RWPE1 (cell line): Measurements from ENCODE around the gene FAAP20.

ENCODE experiments used
- CTCF ChIA-PET: fragments of 350-600 bp; sonication (Branson Sonifier 250); formaldehyde crosslinking; extraction: SDS; loops from one replicate; lab custom pipeline; 2021; lab: Yijun Ruan, JAX
- POLR2A ChIA-PET: fragments of 400-600 bp; formaldehyde crosslinking; extraction: SDS; loops from one replicate; lab custom pipeline; 2020; ENCODE audit warnings: antibody characterized with exemption; ENCODE audit not compliant: low non-redundant PET; lab: Yijun Ruan, JAX
- DNase-seq: peaks from one replicate; pipeline ENCODE4 v3.0.0; 2012; ENCODE audit warnings: low spot score
- H3K27ac ChIP-seq: fragments of 450-650 bp; 2 replicates; pipeline ENCODE4 v1.5.1; 2017
- CTCF ChIP-seq: fragments of 450-650 bp; conservative IDR thresholded peaks from 2 replicates; pipeline ENCODE4 v1.5.1; 2017; ENCODE audit warnings: low read depth, mild to moderate bottlenecking

FAAP20 gene

DNA sequence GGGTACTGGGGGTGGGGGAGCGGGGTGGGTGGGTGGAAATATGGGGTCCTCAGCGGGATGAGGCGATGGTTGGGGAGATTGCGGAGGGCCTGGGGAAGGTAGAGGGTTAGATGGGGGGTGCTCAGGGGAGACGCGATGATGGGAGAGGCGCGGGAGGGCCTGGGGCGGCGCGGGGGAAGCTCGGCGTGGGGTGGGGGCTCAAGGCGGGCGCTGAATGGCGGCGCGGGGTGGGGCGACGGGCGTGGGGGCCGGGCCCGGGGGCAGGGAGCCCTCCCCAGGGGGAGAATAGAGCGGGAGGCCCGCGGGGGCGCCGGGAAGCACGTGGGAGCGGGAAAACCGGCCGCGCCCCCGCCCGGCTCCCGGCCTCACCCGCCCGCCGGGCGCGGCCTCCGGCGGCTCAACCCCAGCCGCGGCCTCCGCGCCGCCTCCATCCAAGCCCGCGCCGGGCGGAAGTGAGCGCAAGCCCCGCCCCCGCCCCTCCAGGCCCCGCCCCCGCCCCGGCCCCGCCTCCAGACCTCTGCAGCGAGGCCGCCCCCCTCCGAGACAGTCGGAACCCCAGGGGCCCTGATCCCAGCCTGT, at the start of gene FAAP20:
Gene FAAP20 (minus strand): TSS at position 454 of the 579 bp plus-strand sequence. CDS start 23 bp downstream, at position 431.
- CTCF ChIA-PET = interaction anchor here (0.6 to 4.1 kb wide), 22 partner anchors 9 to 341 kb away, joined by 3 to 86 read pairs (median 4); partner anchors contain the start of genes MORN1, PRKCZ and RER1
- DNase-seq = peak; percentile 74
- H3K27ac ChIP-seq = peak within 1 kb of the TSS; percentile 97
- TF ChIP-seq CTCF = no peak
- POLR2A ChIA-PET = interaction anchor here (1.6 kb wide), 1 partner anchor 188 kb away, joined by 10 read pairs; no protein-coding TSS in a partner anchor

DNA sequence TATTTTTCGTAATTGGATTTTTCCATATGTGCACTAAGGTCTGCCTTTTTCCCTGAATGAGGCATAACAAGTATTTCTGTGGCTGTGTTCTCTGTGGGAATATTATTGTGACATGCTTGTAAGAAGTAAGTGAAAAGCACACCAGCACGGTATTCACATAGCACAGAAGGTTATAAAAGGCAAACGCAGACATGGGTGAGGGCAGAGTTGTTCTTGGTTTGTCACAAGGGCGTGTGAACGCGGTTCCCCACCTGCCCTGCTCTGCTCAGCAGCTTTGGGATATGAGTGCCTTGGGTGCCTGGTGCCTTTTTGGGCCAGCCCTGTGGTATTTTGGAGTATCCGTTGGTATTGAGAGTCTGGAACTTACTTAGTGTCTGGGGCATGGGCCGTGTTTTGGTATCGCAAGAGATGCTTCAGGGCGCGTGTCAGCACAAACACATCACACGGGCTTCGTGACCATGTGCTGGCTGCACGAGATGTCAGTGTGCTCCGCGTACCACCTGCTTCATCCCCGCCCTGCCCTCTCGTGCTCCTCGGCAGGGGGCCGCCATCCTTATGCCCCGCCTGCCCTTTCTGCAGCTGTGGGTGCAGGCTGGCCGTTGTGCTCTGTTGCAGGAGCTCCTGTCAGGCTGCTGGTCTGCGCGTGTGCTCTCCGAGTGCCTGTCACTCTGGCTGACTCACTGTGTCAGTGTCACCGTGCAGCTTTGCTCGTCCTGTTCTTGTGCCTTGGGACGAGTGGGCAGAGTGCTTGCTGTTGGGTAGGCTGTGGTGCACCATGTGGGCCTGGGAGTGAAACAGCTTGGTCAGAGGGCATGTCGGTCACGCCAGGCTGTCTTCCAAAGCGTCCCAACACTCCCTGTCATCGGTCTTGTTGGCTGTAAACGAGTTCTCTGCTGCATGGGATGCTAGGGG, 48.5 kb upstream of the FAAP20 start:
- H3K27ac ChIP-seq = peak overlapping the region; percentile 99
- TF ChIP-seq CTCF = no peak
- DNase-seq = no peak
- POLR2A ChIA-PET = no interaction called here
- CTCF ChIA-PET = interaction anchor here (0.7 kb wide), 1 partner anchor 146 kb away, joined by 3 read pairs; no protein-coding TSS in a partner anchor

DNA sequence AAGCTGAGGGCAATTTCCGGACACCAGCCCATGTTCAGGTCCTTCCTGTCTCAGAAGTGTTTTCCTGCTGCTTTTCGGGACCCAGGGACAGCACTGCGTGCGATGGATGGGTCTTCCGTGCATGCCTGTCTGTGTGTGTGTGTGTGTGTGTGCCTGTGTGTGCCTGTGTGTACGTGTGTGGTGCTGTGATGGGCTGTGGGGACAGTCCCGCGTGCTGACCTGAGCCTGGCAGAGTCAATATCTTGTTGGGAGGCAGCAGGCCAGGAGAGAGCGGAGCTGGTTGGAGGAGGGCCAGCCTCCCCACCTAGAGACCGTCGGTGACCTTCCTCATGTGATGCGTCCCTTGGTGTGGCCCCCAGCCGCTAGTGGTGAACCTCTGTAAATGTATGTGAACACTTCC, 47.2 kb upstream of the FAAP20 start:
- peak overlapping the region; percentile 99 for H3K27ac ChIP-seq
- TF ChIP-seq CTCF = no peak
- POLR2A ChIA-PET = no interaction called here
- CTCF ChIA-PET = interaction anchor here (1.5 kb wide), 1 partner anchor 10 kb away, joined by 3 read pairs; no protein-coding TSS in a partner anchor
- no peak for DNase-seq

DNA sequence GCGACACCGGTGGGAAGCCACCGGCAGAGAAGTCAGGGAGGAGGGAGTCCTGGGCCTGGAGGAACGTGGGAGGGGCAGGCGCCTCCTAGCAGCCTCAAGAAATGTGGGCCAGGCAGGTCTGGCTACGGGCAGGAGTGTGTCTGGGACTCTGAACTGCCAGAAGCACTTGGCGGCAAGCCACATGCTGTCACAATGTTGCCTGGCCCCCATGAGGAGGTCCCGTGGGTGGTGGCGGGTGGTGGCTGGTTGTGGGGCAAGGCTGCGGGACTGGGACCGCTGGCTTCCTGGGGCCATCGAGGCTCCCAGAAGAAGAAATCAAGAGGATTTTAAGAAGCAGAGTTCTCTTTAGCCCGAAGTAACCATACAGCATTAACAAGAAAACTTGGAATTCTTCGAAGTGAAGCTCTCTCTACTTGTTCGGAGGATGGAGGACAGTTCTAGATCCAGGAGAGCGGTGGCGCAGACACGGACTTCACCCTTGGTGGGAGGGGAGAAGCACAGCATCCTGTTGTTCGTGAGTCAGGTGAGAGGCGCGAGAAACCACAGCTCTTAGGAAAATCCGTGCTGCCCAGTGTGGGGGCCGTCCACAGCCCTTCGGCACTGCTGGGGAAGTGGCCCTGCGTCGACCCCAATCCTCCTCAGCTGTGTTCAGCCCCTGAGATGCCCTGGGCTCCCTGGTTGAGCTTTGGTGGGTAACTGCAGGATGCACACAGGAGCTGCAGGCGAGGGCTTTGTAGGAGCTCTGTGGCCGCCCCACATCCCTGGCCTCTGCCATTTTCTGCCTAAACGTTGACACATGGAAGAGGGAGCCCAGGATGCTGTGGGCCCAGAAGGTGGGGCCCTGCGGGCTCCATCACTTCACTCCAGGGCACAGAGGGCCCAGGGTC, 45.9 kb upstream of the FAAP20 start:
- peak overlapping the region; percentile 99 for H3K27ac ChIP-seq
- ChIA-PET POLR2A (no interaction called here), CTCF (interaction anchor here (1.5 kb wide), 1 partner anchor 9 kb away, joined by 3 read pairs; no protein-coding TSS in a partner anchor)
- DNase-seq = no peak
- TF ChIP-seq CTCF = no peak

- POLR2A ChIA-PET = no interaction called here
- DNase-seq = no peak
- CTCF ChIA-PET = interaction anchor here (1.0 to 1.4 kb wide), 2 partner anchors 27 to 142 kb away, joined by 3 to 6 read pairs; no protein-coding TSS in a partner anchor
- TF ChIP-seq CTCF = no peak
- H3K27ac ChIP-seq = peak overlapping the region; percentile 99
These were observed 44.9 kb upstream of the FAAP20 start for GRCh38 chr1:2239384-2239985.
